ENCODE measurements around the gene C2CD3.

The C2CD3 gene

DNA sequence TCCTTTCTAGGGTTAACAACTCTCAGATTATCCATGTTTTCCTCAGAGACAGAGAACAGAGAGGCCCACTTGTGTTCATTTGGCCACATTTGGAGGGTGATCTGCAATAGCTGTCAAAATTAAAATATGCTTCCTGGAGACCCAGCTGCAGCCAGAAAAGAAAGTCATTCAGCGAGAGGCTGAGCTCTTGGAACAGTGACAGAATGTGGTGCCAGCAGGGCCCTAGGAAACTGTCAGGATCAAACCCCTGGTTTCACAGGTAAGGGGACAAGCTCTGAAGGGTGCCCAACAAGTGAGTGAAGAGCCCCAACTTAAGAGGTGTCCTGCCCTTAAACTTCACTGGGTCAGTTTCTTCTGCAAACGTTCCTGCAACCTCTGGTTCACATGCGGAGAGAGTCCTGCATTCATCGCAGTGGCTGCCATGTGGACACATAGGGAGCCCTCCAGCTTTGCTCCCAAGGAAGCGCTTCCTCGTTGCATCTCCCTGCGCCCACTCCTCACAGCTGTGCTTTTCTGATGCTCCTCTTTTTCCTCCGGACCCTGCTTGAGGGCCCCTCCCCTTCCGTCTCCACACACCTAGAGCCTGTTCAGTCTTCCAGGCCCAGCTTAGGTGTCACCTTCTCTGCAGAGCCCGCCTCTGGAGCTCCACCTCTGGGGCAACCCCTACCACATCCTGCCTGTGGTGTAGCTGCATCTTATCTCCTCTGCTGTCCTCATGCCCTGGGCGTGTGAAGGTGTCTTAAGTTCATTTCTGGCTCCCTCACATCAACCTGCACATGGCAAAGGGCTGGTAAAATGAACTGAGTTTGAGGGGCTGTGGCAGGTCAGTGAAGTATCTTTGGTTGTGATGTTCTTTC is 165.8 kb downstream of the C2CD3 start:
- H3K9ac ChIP-seq (ENCODE audit: low read depth, low read length) = no peak overlapping the region
- no peaks in the 10 kb centered on the region for H3K27me3 ChIP-seq (ENCODE audit: control insufficient read depth, insufficient read depth, low read length)
- no peaks in the 10 kb centered on the region for H3K9me3 ChIP-seq (ENCODE audit: control insufficient read depth, insufficient read depth, low read length)
- H3K36me3 ChIP-seq (ENCODE audit: control insufficient read depth, insufficient read depth, low read length) = peaks cover 4% of the 10 kb centered on the region
- H3K4me1 ChIP-seq (ENCODE audit: control insufficient read depth, insufficient read depth, low read length) = no peaks in the 10 kb centered on the region
- no peak overlapping the region for H3K4me3 ChIP-seq (ENCODE audit: low read depth, low read length)

DNA sequence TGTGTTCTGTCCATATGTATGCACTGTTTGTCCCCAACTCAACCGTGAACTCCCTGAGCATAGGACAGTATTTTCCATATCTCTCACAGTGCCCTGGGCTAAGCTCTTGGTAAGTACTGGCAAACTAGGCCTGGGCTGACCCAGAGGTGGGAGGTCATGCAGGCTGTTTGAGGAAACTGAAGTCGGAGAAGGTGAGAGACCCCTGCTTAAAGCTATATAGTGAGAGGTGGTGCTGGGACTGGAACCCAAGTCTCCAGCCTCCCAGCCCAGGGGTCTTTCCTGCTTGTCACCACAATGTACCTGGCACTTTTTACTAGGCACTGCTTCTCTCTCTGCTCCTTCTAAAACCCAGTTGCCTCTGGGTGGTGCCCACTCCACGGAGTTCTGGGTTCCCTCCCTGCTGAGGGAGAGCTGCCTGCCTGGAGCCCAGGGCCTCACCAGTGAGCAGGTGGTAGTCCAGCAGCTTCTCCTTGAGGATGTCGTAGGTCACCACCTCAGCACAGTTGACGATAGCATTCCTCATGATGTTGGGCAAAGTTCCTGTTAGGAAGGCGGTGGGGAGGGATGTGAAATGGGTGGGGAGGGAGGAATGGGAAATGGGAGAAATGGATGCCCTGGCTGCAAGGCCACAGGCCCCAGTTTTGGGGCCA is 166.6 kb downstream of the C2CD3 start:
- Histone ChIP-seq H3K4me1 (ENCODE audit: control insufficient read depth, insufficient read depth, low read length) (no peaks in the 10 kb centered on the region), H3K9ac (ENCODE audit: low read depth, low read length) (no peak overlapping the region), H3K4me3 (ENCODE audit: low read depth, low read length) (no peak overlapping the region), H3K9me3 (ENCODE audit: control insufficient read depth, insufficient read depth, low read length) (no peaks in the 10 kb centered on the region), H3K36me3 (ENCODE audit: control insufficient read depth, insufficient read depth, low read length) (peaks cover 4% of the 10 kb centered on the region), H3K27me3 (ENCODE audit: control insufficient read depth, insufficient read depth, low read length) (no peaks in the 10 kb centered on the region)

DNA sequence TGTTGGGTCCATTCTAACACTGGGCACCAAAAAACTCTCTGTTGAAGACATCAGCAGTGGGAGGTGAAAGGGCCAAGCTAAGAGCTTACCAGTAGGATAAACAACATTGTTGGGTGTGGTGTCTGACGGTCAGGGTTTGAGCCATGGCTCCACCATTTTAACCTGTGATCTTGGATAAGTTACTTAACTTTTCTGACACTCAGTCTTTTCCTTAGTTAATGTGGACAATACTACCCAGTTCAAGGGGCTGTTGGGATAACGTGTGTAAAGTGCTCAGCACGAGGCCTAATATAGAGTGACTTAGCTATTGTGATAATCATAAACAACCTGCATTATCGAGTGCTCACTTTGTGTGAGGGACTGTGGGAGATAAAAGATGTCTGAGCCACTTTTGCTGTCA is 168.0 kb downstream of the C2CD3 start:
- Histone ChIP-seq H3K9me3 (ENCODE audit: control insufficient read depth, insufficient read depth, low read length) (no peaks in the 10 kb centered on the region), H3K4me3 (ENCODE audit: low read depth, low read length) (no peak overlapping the region), H3K27me3 (ENCODE audit: control insufficient read depth, insufficient read depth, low read length) (no peaks in the 10 kb centered on the region), H3K9ac (ENCODE audit: low read depth, low read length) (no peak overlapping the region), H3K36me3 (ENCODE audit: control insufficient read depth, insufficient read depth, low read length) (peaks cover 4% of the 10 kb centered on the region), H3K4me1 (ENCODE audit: control insufficient read depth, insufficient read depth, low read length) (no peaks in the 10 kb centered on the region)

DNA sequence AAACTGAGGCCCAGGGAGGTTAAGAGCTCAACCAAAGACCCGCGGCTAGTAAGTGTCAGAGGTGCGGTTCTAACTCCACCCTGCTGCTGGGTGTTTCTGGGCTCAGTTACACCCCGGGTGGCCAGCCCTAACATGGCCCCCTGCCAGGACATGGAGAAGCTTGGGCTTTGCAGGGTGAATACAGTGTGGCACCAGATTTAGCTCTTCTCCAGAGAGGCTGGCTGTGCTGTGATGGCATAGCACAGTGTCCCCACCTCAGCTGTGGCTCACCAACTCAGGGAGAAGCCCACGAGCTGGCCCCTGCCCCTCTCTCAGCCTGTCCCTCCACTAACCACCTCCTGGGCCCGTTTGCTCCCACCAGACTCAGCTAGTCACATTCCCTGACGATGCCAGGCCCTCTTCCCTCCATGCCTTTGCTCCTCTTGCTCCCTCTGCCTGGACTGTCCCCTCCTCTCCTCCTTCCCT is 168.9 kb downstream of the C2CD3 start:
- no peak overlapping the region for H3K4me3 ChIP-seq (ENCODE audit: low read depth, low read length)
- peaks cover 4% of the 10 kb centered on the region for H3K36me3 ChIP-seq (ENCODE audit: control insufficient read depth, insufficient read depth, low read length)

DNA sequence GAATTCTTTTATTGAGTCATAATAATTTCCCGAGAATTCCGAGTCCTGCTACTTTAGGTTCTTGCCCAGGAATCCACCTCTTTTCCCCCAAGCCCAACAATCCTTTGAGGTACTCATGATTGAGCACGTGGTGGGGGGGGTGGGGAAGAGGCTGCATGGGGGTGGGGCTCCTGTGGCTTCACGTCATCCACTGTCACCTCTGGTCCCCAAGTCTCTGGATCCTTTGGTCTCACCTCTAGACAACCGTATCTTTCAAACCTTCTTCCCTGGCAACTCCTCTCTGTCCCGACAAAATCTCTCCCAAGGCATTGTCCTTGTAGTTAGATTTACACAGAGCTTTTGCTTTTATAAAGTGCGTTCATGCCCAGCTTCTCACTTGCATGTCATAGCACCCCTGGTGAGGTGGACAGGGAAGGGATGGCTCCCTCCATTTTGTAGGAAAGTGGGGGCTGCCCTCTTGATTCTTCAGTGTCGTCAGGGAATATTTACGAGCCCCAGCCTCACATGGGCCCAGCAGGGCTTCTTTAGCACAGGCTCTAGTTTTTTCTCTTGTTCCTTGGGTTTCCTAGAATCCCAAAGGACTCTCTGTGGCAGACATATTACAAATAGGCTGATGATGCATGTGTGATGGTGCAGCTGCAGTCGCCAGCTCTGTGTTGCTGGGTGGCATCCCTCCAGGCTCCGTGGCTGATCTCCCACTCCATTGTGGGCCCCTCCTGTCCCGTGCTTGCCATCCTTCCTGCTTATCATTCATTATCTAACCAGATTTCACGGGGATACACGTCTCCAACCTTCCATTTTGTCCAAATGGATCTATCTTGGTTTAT is 170.3 kb downstream of the C2CD3 start:
- H3K27me3 ChIP-seq (ENCODE audit: control insufficient read depth, insufficient read depth, low read length) = no peaks in the 10 kb centered on the region
- H3K4me3 ChIP-seq (ENCODE audit: low read depth, low read length) = no peak overlapping the region
- no peaks in the 10 kb centered on the region for H3K9me3 ChIP-seq (ENCODE audit: control insufficient read depth, insufficient read depth, low read length)
- H3K36me3 ChIP-seq (ENCODE audit: control insufficient read depth, insufficient read depth, low read length) = peaks cover 4% of the 10 kb centered on the region
- H3K4me1 ChIP-seq (ENCODE audit: control insufficient read depth, insufficient read depth, low read length) = no peaks in the 10 kb centered on the region
- H3K9ac ChIP-seq (ENCODE audit: low read depth, low read length) = no peak overlapping the region

More for the DNA sequence above, 168.9 kb downstream of the C2CD3 start:
- no peak overlapping the region for H3K9ac ChIP-seq (ENCODE audit: low read depth, low read length)
- no peaks in the 10 kb centered on the region for H3K27me3 ChIP-seq (ENCODE audit: control insufficient read depth, insufficient read depth, low read length)
- H3K9me3 ChIP-seq (ENCODE audit: control insufficient read depth, insufficient read depth, low read length) = no peaks in the 10 kb centered on the region
- H3K4me1 ChIP-seq (ENCODE audit: control insufficient read depth, insufficient read depth, low read length) = no peaks in the 10 kb centered on the region

DNA sequence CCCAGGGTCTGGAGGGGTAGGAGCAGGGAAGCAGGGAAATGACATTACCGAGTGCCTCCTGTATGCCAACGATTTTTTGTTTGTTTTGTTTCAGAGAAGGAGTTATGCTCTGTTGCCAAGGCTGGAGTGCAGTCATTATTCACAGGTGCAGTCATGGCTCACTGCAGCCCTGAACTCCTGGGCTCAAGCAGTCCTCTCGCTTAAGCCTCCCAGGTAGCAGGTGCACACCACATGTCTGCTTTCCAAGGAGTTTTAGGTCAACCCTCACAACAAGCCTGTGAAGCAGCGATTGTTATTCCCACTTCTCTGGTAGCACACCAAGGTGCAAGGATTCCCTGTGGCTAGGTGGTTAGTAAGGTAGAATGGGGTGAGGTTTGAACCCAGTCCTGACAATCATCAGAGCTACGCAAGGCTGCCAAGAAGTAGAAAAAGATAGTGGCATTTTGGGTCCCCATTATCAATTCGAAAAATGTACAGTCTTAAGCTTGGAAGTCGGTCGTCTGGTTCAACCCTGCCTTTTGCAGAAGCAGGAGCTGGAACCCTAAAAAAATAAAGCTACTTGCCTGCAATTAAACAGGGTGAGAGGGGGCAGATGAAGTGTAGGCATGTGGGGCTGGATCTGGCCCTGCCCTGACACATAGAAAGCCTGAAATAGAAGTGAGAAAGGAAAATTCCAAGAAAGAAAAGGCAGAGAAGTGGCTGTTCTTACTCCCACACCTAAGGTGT is 171.1 kb downstream of the C2CD3 start:
- H3K4me1 ChIP-seq (ENCODE audit: control insufficient read depth, insufficient read depth, low read length) = no peaks in the 10 kb centered on the region
- H3K9ac ChIP-seq (ENCODE audit: low read depth, low read length) = no peak overlapping the region

DNA sequence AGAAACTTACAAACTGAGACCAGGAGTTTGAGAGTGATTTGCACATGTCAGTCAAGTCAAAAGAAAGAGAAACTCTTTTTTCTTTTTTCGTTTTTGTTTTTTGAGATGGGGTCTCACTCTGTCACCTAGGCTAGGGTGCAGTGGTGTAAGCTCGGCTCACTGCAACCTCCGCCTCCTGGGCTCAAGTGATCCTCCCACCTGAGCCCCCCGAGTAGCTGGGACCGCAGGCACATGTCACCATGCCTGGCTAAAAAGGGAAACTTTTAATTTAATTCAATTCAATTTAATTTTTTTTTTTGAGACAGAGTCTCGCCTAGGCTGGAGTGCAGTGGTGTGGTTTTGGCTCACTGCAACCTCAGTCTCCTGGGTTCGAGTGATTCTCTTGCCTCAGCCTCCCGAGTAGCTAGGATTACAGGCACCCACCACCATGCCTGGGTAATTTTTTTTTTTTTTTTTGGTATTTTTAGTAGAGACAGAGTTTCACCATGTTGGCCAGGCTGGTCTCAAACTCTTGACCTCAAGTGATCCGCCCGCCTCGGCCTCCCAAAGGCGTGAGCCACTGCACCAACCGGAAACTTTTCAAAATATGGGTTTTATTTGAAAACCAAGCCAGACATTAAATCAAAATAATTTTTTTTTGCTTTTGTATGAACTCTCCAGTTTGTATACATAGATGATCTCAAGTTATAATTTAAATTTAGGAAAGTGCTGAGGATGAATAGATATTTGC is 171.8 kb downstream of the C2CD3 start:
- Histone ChIP-seq H3K4me3 (ENCODE audit: low read depth, low read length) (no peak overlapping the region), H3K4me1 (ENCODE audit: control insufficient read depth, insufficient read depth, low read length) (no peaks in the 10 kb centered on the region), H3K9ac (ENCODE audit: low read depth, low read length) (no peak overlapping the region), H3K9me3 (ENCODE audit: control insufficient read depth, insufficient read depth, low read length) (no peaks in the 10 kb centered on the region), H3K36me3 (ENCODE audit: control insufficient read depth, insufficient read depth, low read length) (peaks cover 4% of the 10 kb centered on the region), H3K27me3 (ENCODE audit: control insufficient read depth, insufficient read depth, low read length) (no peaks in the 10 kb centered on the region)

More for the DNA sequence above, 171.1 kb downstream of the C2CD3 start:
- H3K9me3 ChIP-seq (ENCODE audit: control insufficient read depth, insufficient read depth, low read length) = no peaks in the 10 kb centered on the region
- H3K27me3 ChIP-seq (ENCODE audit: control insufficient read depth, insufficient read depth, low read length) = no peaks in the 10 kb centered on the region
- peaks cover 4% of the 10 kb centered on the region for H3K36me3 ChIP-seq (ENCODE audit: control insufficient read depth, insufficient read depth, low read length)
- no peak overlapping the region for H3K4me3 ChIP-seq (ENCODE audit: low read depth, low read length)

DNA sequence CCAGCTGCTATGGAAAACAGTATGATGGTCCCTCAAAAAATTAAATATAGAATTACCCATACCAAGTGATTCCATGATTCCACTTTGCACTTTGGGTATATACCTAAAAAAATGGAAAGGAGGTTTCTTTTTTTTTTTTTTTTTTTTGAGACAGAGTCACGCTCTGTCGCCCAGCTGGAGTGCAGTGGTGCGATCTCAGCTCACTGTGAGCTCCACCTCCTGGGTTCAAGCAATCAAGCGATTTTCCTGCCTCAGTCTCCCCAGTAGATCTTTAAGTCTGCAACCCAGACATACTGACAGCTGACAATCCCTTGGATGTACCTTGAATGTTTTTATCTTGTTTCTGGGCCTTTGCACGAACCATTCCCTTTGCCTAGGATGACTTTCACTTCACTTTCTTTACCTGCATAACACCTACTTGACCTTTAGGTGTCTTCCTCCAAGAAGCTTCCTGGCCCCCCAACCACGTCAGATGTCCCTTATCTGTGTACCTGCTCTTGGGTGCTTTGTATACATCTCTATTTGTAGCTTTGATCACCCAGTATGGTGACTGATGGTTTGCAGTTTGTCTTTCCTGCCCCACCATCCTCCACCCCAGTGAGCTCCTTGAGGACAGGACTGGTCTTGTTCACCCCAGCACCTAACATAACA is 173.6 kb downstream of the C2CD3 start:
- Histone ChIP-seq H3K9me3 (ENCODE audit: control insufficient read depth, insufficient read depth, low read length) (no peaks in the 10 kb centered on the region), H3K4me1 (ENCODE audit: control insufficient read depth, insufficient read depth, low read length) (no peaks in the 10 kb centered on the region), H3K36me3 (ENCODE audit: control insufficient read depth, insufficient read depth, low read length) (no peaks in the 10 kb centered on the region), H3K9ac (ENCODE audit: low read depth, low read length) (no peak overlapping the region), H3K4me3 (ENCODE audit: low read depth, low read length) (no peak overlapping the region), H3K27me3 (ENCODE audit: control insufficient read depth, insufficient read depth, low read length) (no peaks in the 10 kb centered on the region)

DNA sequence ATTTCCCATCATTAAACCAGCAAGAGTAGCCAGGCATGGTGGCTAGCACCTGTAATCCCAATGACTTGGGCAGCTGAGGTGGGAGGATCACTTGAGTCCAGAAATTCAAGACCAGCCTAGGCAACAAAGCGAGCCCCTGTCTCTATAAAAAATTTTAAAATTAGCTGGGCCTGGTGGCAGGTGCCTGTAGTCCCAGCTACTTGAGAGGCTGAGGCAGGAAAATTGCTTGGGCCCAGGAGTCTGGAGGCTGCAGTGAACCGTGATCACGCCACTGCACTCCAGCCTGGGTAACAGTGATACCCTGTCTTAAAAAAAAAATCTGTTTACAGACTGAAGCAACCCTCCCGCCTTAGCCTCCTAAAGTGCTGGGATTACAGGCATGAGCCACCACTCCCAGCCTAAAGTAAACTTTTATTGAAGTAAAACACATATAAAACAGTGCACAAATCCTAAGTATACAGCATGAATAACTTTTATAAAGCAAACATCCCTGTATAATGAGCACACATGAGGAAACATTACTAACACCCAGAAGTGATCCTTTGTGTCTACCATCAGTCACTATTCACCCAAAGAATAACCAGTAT is 174.5 kb downstream of the C2CD3 start:
- no peaks in the 10 kb centered on the region for H3K27me3 ChIP-seq (ENCODE audit: control insufficient read depth, insufficient read depth, low read length)
- H3K4me3 ChIP-seq (ENCODE audit: low read depth, low read length) = no peak overlapping the region
- H3K36me3 ChIP-seq (ENCODE audit: control insufficient read depth, insufficient read depth, low read length) = no peaks in the 10 kb centered on the region
- no peak overlapping the region for H3K9ac ChIP-seq (ENCODE audit: low read depth, low read length)
- H3K4me1 ChIP-seq (ENCODE audit: control insufficient read depth, insufficient read depth, low read length) = no peaks in the 10 kb centered on the region
- H3K9me3 ChIP-seq (ENCODE audit: control insufficient read depth, insufficient read depth, low read length) = no peaks in the 10 kb centered on the region

DNA sequence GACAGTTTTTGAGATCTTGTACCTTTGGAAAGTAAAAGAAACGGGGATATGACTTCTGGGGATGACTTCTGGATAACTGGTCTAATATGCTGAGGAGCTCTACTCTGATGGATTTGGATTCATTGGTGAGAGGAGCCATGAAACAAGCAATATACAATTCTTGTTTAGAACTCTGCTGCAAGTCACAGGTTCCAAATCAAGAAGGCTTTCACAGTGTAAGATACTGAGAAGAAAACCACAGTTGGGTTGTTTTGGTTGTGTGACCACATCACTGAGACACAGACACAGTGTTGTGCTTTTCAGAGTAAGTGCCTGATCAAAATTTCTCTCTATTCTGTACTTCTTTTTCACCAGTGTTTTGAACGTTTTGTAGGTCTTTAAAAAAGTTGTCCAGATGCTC is 175.1 kb downstream of the C2CD3 start:
- Histone ChIP-seq H3K9ac (ENCODE audit: low read depth, low read length) (no peak overlapping the region), H3K36me3 (ENCODE audit: control insufficient read depth, insufficient read depth, low read length) (no peaks in the 10 kb centered on the region), H3K9me3 (ENCODE audit: control insufficient read depth, insufficient read depth, low read length) (no peaks in the 10 kb centered on the region), H3K27me3 (ENCODE audit: control insufficient read depth, insufficient read depth, low read length) (no peaks in the 10 kb centered on the region), H3K4me3 (ENCODE audit: low read depth, low read length) (no peak overlapping the region), H3K4me1 (ENCODE audit: control insufficient read depth, insufficient read depth, low read length) (no peaks in the 10 kb centered on the region)
